SK-N-SH treated with all-trans-retinoic acid at 6 μM for 48 hours (cell line): ENCODE measurements around the gene GORAB.

Experiments used
- ATAC-seq: fragments of 200-7000 bp; cut with Tn5 transposase; 3 replicates; pipeline ENCODE4 v1.9.1; 2020; ENCODE audit warnings: mild to moderate bottlenecking, moderate library complexity
- ARNTL ChIP-seq: fragments of 450-650 bp; formaldehyde crosslinking; IDR thresholded peaks from 2 replicates; pipeline ENCODE4 v1.5.0; 2020; ENCODE audit warnings: low read depth, mild to moderate bottlenecking, moderate library complexity, borderline replicate concordance
- BACH2 ChIP-seq: fragments of 250-450 bp; sonication (Bioruptor Pico); IDR thresholded peaks from 2 replicates; pipeline ENCODE4 v1.9.0; 2021; ENCODE audit warnings: mild to moderate bottlenecking, borderline replicate concordance
- CSDC2 ChIP-seq: fragments of 250-450 bp; sonication (Bioruptor Pico); IDR thresholded peaks from 2 replicates; pipeline ENCODE4 v1.5.0; 2020; ENCODE audit warnings: mild to moderate bottlenecking, moderate library complexity
- CSRNP3 ChIP-seq: fragments of 250-450 bp; sonication (Bioruptor Pico); IDR thresholded peaks from 2 replicates; pipeline ENCODE4 v1.5.1; 2021; ENCODE audit warnings: mild to moderate bottlenecking, moderate library complexity
- ESRRG ChIP-seq: fragments of 250-450 bp; sonication (Bioruptor Pico); IDR thresholded peaks from 2 replicates; pipeline ENCODE4 v1.6.1; 2021; ENCODE audit warnings: mild to moderate bottlenecking
- GLIS3 ChIP-seq: fragments of 250-450 bp; sonication (Bioruptor Pico); IDR thresholded peaks from 2 replicates; pipeline ENCODE4 v1.5.0; 2020; ENCODE audit warnings: mild to moderate bottlenecking, moderate library complexity
- ISL1 ChIP-seq: fragments of 250-450 bp; sonication (Bioruptor Pico); IDR thresholded peaks from 2 replicates; pipeline ENCODE4 v2.1.2; 2022; ENCODE audit warnings: mild to moderate bottlenecking, moderate library complexity
- OSR1 ChIP-seq: fragments of 250-450 bp; sonication (Bioruptor Pico); IDR thresholded peaks from 2 replicates; pipeline ENCODE4 v1.8.0; 2022; ENCODE audit warnings: moderate library complexity, mild to moderate bottlenecking, inconsistent platforms
- PATZ1 ChIP-seq: fragments of 250-450 bp; sonication (Bioruptor Pico); IDR thresholded peaks from 2 replicates; pipeline ENCODE4 v1.8.0; 2020; ENCODE audit warnings: mild to moderate bottlenecking, moderate library complexity, borderline replicate concordance
- POU6F1 ChIP-seq: fragments of 250-450 bp; sonication (Bioruptor Pico); IDR thresholded peaks from 2 replicates; pipeline ENCODE4 v1.8.0; 2021; ENCODE audit warnings: low read depth, mild to moderate bottlenecking, moderate library complexity, borderline replicate concordance
- PPARA ChIP-seq: fragments of 250-450 bp; sonication (Bioruptor Pico); IDR thresholded peaks from 2 replicates; pipeline ENCODE4 v1.5.0; 2020; ENCODE audit warnings: mild to moderate bottlenecking, borderline replicate concordance
- SNAI2 ChIP-seq: fragments of 250-450 bp; sonication (Bioruptor Pico); IDR thresholded peaks from 2 replicates; pipeline ENCODE4 v1.5.0; 2020; ENCODE audit warnings: mild to moderate bottlenecking, moderate library complexity
- TCF4 ChIP-seq: fragments of 250-450 bp; sonication (Bioruptor Pico); IDR thresholded peaks from 2 replicates; pipeline ENCODE4 v1.8.0; 2021; ENCODE audit warnings: mild to moderate bottlenecking, moderate library complexity, borderline replicate concordance
- TOX ChIP-seq: fragments of 250-450 bp; sonication (Bioruptor Pico); IDR thresholded peaks from 2 replicates; pipeline ENCODE4 v1.8.0; 2021; ENCODE audit warnings: mild to moderate bottlenecking, moderate library complexity, borderline replicate concordance
- ZC3H10 ChIP-seq: fragments of 250-450 bp; sonication (Bioruptor Pico); IDR thresholded peaks from 2 replicates; pipeline ENCODE4 v1.5.1; 2021; ENCODE audit warnings: mild to moderate bottlenecking, moderate library complexity
- ZFP3 ChIP-seq: fragments of 250-450 bp; sonication (Bioruptor Pico); IDR thresholded peaks from 2 replicates; pipeline ENCODE4 v1.5.0; 2020; ENCODE audit warnings: mild to moderate bottlenecking, moderate library complexity
- ZNF70 ChIP-seq: fragments of 450-650 bp; formaldehyde crosslinking; IDR thresholded peaks from 2 replicates; pipeline ENCODE4 v1.5.0; 2020; ENCODE audit warnings: mild to moderate bottlenecking, moderate library complexity
- ZNF8 ChIP-seq: fragments of 450-650 bp; formaldehyde crosslinking; IDR thresholded peaks from 2 replicates; pipeline ENCODE4 v1.5.0; 2020; ENCODE audit warnings: mild to moderate bottlenecking, moderate library complexity
- TF ChIP-seq, protein P1 (sequence below): fragments of 250-450 bp; sonication (Bioruptor Pico); IDR thresholded peaks from 2 replicates; pipeline ENCODE4 v1.5.0; 2020; ENCODE audit warnings: mild to moderate bottlenecking, moderate library complexity

GORAB gene

GRCh38 chr1:170596701-170597100, 64.7 kb downstream of the GORAB start:
- ATAC-seq, result no peak
- TF ChIP-seq ZNF8 (CRISPR knock-in tag) (no peak), POU6F1 (CRISPR knock-in tag) (no peak), ZFP3 (CRISPR knock-in tag) (no peak), PATZ1 (CRISPR knock-in tag) (no peak), ARNTL (CRISPR knock-in tag) (no peak), GLIS3 (CRISPR knock-in tag) (no peak), ESRRG (CRISPR knock-in tag) (no peak), PPARA (CRISPR knock-in tag) (no peak), CSDC2 (CRISPR knock-in tag) (no peak), TOX (CRISPR knock-in tag) (no peak)
- TF ChIP-seq, protein P1, sequence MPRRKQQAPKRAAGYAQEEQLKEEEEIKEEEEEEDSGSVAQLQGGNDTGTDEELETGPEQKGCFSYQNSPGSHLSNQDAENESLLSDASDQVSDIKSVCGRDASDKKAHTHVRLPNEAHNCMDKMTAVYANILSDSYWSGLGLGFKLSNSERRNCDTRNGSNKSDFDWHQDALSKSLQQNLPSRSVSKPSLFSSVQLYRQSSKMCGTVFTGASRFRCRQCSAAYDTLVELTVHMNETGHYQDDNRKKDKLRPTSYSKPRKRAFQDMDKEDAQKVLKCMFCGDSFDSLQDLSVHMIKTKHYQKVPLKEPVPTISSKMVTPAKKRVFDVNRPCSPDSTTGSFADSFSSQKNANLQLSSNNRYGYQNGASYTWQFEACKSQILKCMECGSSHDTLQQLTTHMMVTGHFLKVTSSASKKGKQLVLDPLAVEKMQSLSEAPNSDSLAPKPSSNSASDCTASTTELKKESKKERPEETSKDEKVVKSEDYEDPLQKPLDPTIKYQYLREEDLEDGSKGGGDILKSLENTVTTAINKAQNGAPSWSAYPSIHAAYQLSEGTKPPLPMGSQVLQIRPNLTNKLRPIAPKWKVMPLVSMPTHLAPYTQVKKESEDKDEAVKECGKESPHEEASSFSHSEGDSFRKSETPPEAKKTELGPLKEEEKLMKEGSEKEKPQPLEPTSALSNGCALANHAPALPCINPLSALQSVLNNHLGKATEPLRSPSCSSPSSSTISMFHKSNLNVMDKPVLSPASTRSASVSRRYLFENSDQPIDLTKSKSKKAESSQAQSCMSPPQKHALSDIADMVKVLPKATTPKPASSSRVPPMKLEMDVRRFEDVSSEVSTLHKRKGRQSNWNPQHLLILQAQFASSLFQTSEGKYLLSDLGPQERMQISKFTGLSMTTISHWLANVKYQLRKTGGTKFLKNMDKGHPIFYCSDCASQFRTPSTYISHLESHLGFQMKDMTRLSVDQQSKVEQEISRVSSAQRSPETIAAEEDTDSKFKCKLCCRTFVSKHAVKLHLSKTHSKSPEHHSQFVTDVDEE (CRISPR knock-in tag), result no peak
- TF ChIP-seq, all 23 proteins: peak for 0

DNA sequence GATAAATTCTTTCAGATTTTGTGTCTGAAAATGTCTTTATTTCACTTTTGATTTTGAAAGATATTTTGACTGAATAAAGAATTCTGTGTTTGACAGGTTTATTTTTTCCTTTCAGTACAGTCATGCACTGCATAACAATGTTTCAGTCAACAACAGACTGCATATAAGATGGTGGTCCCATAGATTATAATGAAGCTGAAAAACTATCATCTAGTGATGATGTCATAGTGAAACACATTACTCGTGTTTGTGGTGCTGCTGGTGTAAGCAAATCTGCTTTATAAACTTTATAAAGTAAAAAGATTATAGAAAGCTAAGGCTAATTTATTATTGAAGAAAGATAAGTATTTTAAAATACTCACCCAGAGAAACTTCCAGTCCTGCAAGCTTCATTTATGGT, 66.7 kb downstream of the GORAB start:
- TF ChIP-seq OSR1 (CRISPR knock-in tag) (no peak), PPARA (CRISPR knock-in tag) (no peak), CSRNP3 (CRISPR knock-in tag) (no peak), ZC3H10 (CRISPR knock-in tag) (no peak)
- no peak for ATAC-seq

GRCh38 chr1:170599033-170599432, 67.1 kb downstream of the GORAB start:
- ATAC-seq, result no peak
- no peak for TF ChIP-seq ISL1
- no peak for TF ChIP-seq PPARA (CRISPR knock-in tag)
- no peak for TF ChIP-seq CSRNP3 (CRISPR knock-in tag)
- TF ChIP-seq ESRRG (CRISPR knock-in tag), result no peak
- no peak for TF ChIP-seq ARNTL (CRISPR knock-in tag)
- TF ChIP-seq POU6F1 (CRISPR knock-in tag), result no peak
- TF ChIP-seq GLIS3 (CRISPR knock-in tag), result no peak
- no peak for TF ChIP-seq TOX (CRISPR knock-in tag)
- TF ChIP-seq BACH2 (CRISPR knock-in tag), result no peak
- no peak for TF ChIP-seq TCF4 (CRISPR knock-in tag)
- no peak for TF ChIP-seq ZNF70 (CRISPR knock-in tag)
- TF ChIP-seq PATZ1 (CRISPR knock-in tag), result no peak
- TF ChIP-seq SNAI2, result no peak
- no peak for TF ChIP-seq CSDC2 (CRISPR knock-in tag)
- TF ChIP-seq, protein P1 (CRISPR knock-in tag), result no peak
